GM19463 (cell line): ENCODE data around the gene KIAA1586.

ENCODE experiments used
- ATAC-seq: cut with Tn5 transposase; IDR thresholded peaks from one replicate; pipeline ENCODE4 v1.9.1; 2021; ENCODE audit warnings: mild to moderate bottlenecking, moderate library complexity; ENCODE audit not compliant: unreplicated experiment

The KIAA1586 gene

GRCh38 chr6:57097596-57097995 lies 51.1 kb downstream of the KIAA1586 start:
- ATAC-seq, result no peak

GRCh38 chr6:57102976-57103375 lies 56.5 kb downstream of the KIAA1586 start:
- no peak for ATAC-seq

GRCh38 chr6:57104336-57104735 lies 57.8 kb downstream of the KIAA1586 start:
- ATAC-seq, result no peak
